Heart left ventricle (tissue), 13 donors: Measurements from ENCODE around the gene ABL2.

Experiments used
- POLR2A ChIP-seq, 2 donors: fragments of 450-650 bp; IDR thresholded peaks; one replicate each; pipeline ENCODE4 v1.6.1; 2017; ENCODE audit warnings: antibody characterized with exemption in 2 of 2, mild to moderate bottlenecking in 2 of 2, moderate library complexity in 2 of 2
- TF ChIP-seq, protein P1 (sequence below), 12 donors: fragments of 200-600 bp; sonication (generic) in 4 of 12; IDR thresholded peaks; one replicate each; pipeline versions ENCODE4 v1.5.0 to v1.8.0; 2018 to 2022; ENCODE audit warnings: antibody characterized with exemption in 12 of 12, mild to moderate bottlenecking in 5 of 12
- donor health status: ischemic (EF 13 %, LVEDD 7.1; RV severe dilation, severe dysfunction).
- donor health status: DM: no; HTN: yes; CAD: no.
- donor health status: DM: no; HTN: no; CAD: no.
- donor health status: ischemic (EF 25% LVEDD 6.9; RV normal size, moderate dysfunction).
- donor health status: ischemic (EF 25% LVEDD 5.7; RV mildly dilated, moderate dysfunction).
- donor health status: ischemic (EF 35%, LVEDD 5.7; RV mildly dilated, moderate dysfunction).
- donor health status: nonischemic (EF 11% LVEDD 7.7; RV severe dilation, severe dysfunction).
- donor health status: DM: yes; HTN: yes; CAD: no.
- donor health status: PGD.
- donor health status: ischemic (EF 29% LVEDD 5.4; RV normal size, mild dysfunction).
- donor health status: nonischemic (EF 23%, LVEDD 6.1; RV moderate dilation, normal function).

DNA sequence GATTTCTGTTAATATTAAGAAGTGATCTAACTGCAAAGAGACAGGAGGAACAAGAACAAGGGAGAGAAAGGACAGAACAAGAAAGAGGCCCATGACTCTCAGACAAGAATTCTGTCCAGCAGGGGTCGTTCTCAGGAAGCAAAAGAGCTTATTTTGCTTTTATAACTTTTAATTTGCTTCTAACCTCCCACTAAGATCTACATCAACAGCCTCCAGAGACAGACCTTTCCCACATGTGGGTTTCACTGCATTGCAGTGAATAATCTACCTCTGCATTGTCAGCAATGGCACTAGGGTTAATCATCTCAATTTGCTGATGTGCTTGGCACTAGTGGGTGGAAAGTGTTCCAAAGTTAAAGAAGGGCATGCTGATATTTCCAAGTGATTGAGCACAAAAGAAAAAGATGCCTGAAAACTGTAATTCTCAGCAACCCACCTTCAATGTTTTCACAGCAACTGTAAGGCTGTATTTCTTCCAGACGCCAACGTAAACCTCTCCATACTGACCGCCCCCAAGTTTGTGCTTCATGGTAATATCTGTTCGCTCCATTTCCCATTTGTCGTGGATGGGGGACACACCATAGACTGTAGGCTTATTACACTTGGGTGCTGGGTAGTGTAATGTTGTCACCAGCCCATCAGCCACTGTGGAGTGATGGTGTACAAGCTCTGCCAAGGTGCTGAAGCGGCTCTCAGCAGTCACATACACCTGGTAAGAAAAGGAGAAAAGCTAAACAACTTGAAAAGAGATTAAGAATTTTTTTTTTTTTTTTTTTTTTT lies 108.1 kb downstream of the ABL2 start:
- TF ChIP-seq, protein P1, sequence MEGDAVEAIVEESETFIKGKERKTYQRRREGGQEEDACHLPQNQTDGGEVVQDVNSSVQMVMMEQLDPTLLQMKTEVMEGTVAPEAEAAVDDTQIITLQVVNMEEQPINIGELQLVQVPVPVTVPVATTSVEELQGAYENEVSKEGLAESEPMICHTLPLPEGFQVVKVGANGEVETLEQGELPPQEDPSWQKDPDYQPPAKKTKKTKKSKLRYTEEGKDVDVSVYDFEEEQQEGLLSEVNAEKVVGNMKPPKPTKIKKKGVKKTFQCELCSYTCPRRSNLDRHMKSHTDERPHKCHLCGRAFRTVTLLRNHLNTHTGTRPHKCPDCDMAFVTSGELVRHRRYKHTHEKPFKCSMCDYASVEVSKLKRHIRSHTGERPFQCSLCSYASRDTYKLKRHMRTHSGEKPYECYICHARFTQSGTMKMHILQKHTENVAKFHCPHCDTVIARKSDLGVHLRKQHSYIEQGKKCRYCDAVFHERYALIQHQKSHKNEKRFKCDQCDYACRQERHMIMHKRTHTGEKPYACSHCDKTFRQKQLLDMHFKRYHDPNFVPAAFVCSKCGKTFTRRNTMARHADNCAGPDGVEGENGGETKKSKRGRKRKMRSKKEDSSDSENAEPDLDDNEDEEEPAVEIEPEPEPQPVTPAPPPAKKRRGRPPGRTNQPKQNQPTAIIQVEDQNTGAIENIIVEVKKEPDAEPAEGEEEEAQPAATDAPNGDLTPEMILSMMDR (IDR thresholded peaks at IDR 0.05): peak; percentile 23 to 74 (median 58)
- no peak for TF ChIP-seq POLR2A (IDR thresholded peaks at IDR 0.05)
